WTC11 (cell line): ENCODE measurements around the gene GPATCH4.

Source experiments
- ARID4B ChIP-seq: sonication (generic); formaldehyde crosslinking; IDR thresholded peaks from 2 replicates; pipeline ENCODE4 v1.8.0; 2023; ENCODE audit warnings: missing genetic modification reagents, mild to moderate bottlenecking, borderline replicate concordance
- CREM ChIP-seq: sonication (generic); formaldehyde crosslinking; IDR thresholded peaks from 2 replicates; pipeline ENCODE4 v1.8.1; 2022; ENCODE audit warnings: mild to moderate bottlenecking, missing genetic modification reagents, moderate library complexity
- CTCF ChIP-seq: fragments of 200-600 bp; IDR thresholded peaks from 2 replicates; pipeline ENCODE4 v1.8.0; 2022; ENCODE audit warnings: antibody characterized with exemption
- IRF1 ChIP-seq: sonication (generic); formaldehyde crosslinking; IDR thresholded peaks from 2 replicates; pipeline ENCODE4 v1.8.0; 2023; ENCODE audit warnings: missing genetic modification reagents
- MAX ChIP-seq: sonication (generic); formaldehyde crosslinking; IDR thresholded peaks from 2 replicates; pipeline ENCODE4 v1.8.0; 2022; ENCODE audit warnings: mild to moderate bottlenecking, missing genetic modification reagents
- NFE2L1 ChIP-seq: sonication (generic); formaldehyde crosslinking; IDR thresholded peaks from 2 replicates; pipeline ENCODE4 v1.8.1; 2023; ENCODE audit warnings: missing genetic modification reagents
- NR1H2 ChIP-seq: sonication (generic); formaldehyde crosslinking; IDR thresholded peaks from 2 replicates; pipeline ENCODE4 v1.9.0; 2021; ENCODE audit warnings: mild to moderate bottlenecking, moderate library complexity, missing genetic modification reagents
- TCF7 ChIP-seq: sonication (generic); formaldehyde crosslinking; IDR thresholded peaks from 2 replicates; pipeline ENCODE4 v1.8.0; 2022; ENCODE audit warnings: mild to moderate bottlenecking, low read depth, missing genetic modification reagents, moderate library complexity
- TEAD4 ChIP-seq: sonication (generic); formaldehyde crosslinking; IDR thresholded peaks from 2 replicates; pipeline ENCODE4 v1.8.0; 2022; ENCODE audit warnings: mild to moderate bottlenecking, missing genetic modification reagents

- TF ChIP-seq IRF1 (no peak), NFE2L1 (CRISPR knock-in tag) (no peak), TEAD4 (no peak), ARID4B (no peak), CTCF (no peak), MAX (CRISPR knock-in tag) (no peak), NR1H2 (CRISPR knock-in tag) (no peak), CREM (no peak), TCF7 (CRISPR knock-in tag) (no peak)
Measured at GRCh38 chr1:156629823-156630449, 28.7 kb upstream of the GPATCH4 start.
